HepG2 (cell line): Measurements from ENCODE around the gene DNAJB11. TPM values are rescaled to one million over a fixed set of nuclear protein-coding genes. Genes with fewer than 3 reads are reported as not detected.

ENCODE experiments used
- ATAC-seq: fragments of 200-7000 bp; cut with Tn5 transposase; 3 replicates; pipeline ENCODE4 v1.9.1; 2020; ENCODE audit warnings: mild to moderate bottlenecking, moderate library complexity
- BruUV-seq: library from RNA; stranded (reverse); fragments of 400-500 nt; replicated peaks from 2 replicates; lab custom pipeline; 2021; lab: Mats Ljungman, UMichigan
- CTCF ChIA-PET: fragments of 300-600 bp; formaldehyde crosslinking; extraction: SDS; loops from one replicate; lab custom pipeline; 2021; ENCODE audit warnings: low total read pairs, inconsistent platforms, low intra/inter-chr PET ratio; lab: Yijun Ruan, JAX
- POLR2A ChIA-PET: fragments of 350-600 bp; sonication (Branson Sonifier 250); formaldehyde crosslinking; loops from one replicate; lab custom pipeline; 2020; ENCODE audit warnings: antibody characterized with exemption, inconsistent platforms; lab: Yijun Ruan, JAX
- DNase-seq: peaks from one replicate; pipeline ENCODE4 v3.0.0-alpha.2; 2015; ENCODE audit warnings: low spot score
- FAIRE-seq: peaks from 3 replicates; lab custom pipeline; 2011; peaks lifted over from hg19 to GRCh38; lab: Jason Lieb, UNC
- H2AFZ ChIP-seq: one replicate; pipeline ENCODE4 v1.6.1; 2011; ENCODE audit warnings: low read length, inconsistent platforms
- H3K27ac ChIP-seq: fragments of 300-600 bp; 3 replicates; pipeline ENCODE4 v1.8.0; 2011; ENCODE audit warnings: mixed run types, mild to moderate bottlenecking, mixed read lengths, low read length, inconsistent platforms; ENCODE audit not compliant: insufficient read depth; ENCODE audit errors: extremely low read length
- H3K27me3 ChIP-seq, 2 experiments: fragments of 200-600 bp in 1 of 2; 2 replicates in 1 of 2; 3 replicates in 1 of 2; pipeline versions ENCODE4 v1.6.0 to v1.8.0; 2011; ENCODE audit warnings: low read length in 2 of 2, mild to moderate bottlenecking in 2 of 2, moderate library complexity in 2 of 2, inconsistent platforms in 1 of 2; ENCODE audit not compliant: insufficient read depth in 2 of 2, control insufficient read depth in 1 of 2
- H3K36me3 ChIP-seq, 2 experiments: fragments of 200-600 bp in 1 of 2; replicated peaks in 1 of 2; 2 replicates in 1 of 2; 3 replicates in 1 of 2; pipeline versions ENCODE4 v1.5.1 to v1.8.0; 2011; ENCODE audit warnings: low read length in 2 of 2, inconsistent platforms in 1 of 2; ENCODE audit not compliant: insufficient read depth in 2 of 2, control insufficient read depth in 1 of 2
- H3K4me1 ChIP-seq: 2 replicates; pipeline ENCODE4 v1.5.1; 2012; ENCODE audit warnings: low read length, inconsistent platforms; ENCODE audit not compliant: insufficient read depth
- H3K4me2 ChIP-seq: 2 replicates; pipeline ENCODE4 v1.6.0; 2011; ENCODE audit warnings: low read depth, low read length, inconsistent platforms
- H3K4me3 ChIP-seq, 3 experiments: fragments of 200-600 bp in 1 of 3; sonication (generic), shearing (Covaris generic) in 1 of 3; replicated peaks in 1 of 3; 2 replicates each; pipeline ENCODE4 v1.5.1; 2011 to 2016; ENCODE audit warnings: low read length in 3 of 3, inconsistent platforms in 2 of 3, low read depth in 2 of 3, mild to moderate bottlenecking in 2 of 3, control low read depth in 1 of 3, mixed read lengths in 1 of 3; ENCODE audit not compliant: insufficient read depth in 1 of 3
- H3K79me2 ChIP-seq: one replicate; pipeline ENCODE4 v1.6.1; 2011; ENCODE audit warnings: low read length, inconsistent platforms; ENCODE audit not compliant: insufficient read depth
- H3K9ac ChIP-seq: 2 replicates; pipeline ENCODE4 v1.6.0; 2011; ENCODE audit warnings: mild to moderate bottlenecking, low read depth, low read length, inconsistent platforms; ENCODE audit not compliant: insufficient read depth
- H3K9me3 ChIP-seq: 2 replicates; pipeline ENCODE4 v1.5.1; 2012; ENCODE audit warnings: mild to moderate bottlenecking, low read length
- H4K20me1 ChIP-seq: 2 replicates; pipeline ENCODE4 v1.6.0; 2011; ENCODE audit warnings: inconsistent platforms, mild to moderate bottlenecking, low read length, moderate library complexity; ENCODE audit not compliant: insufficient read depth
- BCL3 ChIP-seq: sonication (generic); formaldehyde crosslinking; IDR thresholded peaks from 2 replicates; pipeline ENCODE4 v1.5.1; 2020; ENCODE audit warnings: mild to moderate bottlenecking, missing genetic modification reagents, moderate library complexity
- GRHL1 ChIP-seq: sonication (generic); formaldehyde crosslinking; conservative IDR thresholded peaks from 2 replicates; pipeline ENCODE4 v1.8.0; 2022; ENCODE audit warnings: missing genetic modification reagents
- HBP1 ChIP-seq: IDR thresholded peaks from 2 replicates; pipeline ENCODE4 v1.6.1; 2016; ENCODE audit warnings: low read depth, control low read depth
- MAFG ChIP-seq: sonication (generic); formaldehyde crosslinking; IDR thresholded peaks from 2 replicates; pipeline ENCODE4 v1.5.1; 2020; ENCODE audit warnings: mild to moderate bottlenecking, missing genetic modification reagents
- MAFK ChIP-seq, 2 experiments: IDR thresholded peaks in 1 of 2; conservative IDR thresholded peaks in 1 of 2; 2 replicates each; pipeline ENCODE4 v1.6.1; 2011; ENCODE audit warnings: improper control_type of control experiment in 2 of 2, low read length in 2 of 2
- RBM22 ChIP-seq: fragments of 200-400 bp; formaldehyde crosslinking; optimal IDR thresholded peaks from 2 replicates; pipeline ENCODE3; 2017; ENCODE audit warnings: mild to moderate bottlenecking, low read length, moderate library complexity
- TIGD3 ChIP-seq: sonication (generic); formaldehyde crosslinking; IDR thresholded peaks from 2 replicates; pipeline ENCODE4 v1.5.1; 2020; ENCODE audit warnings: mild to moderate bottlenecking, missing genetic modification reagents, borderline replicate concordance
- ZC3H4 ChIP-seq: sonication (generic); formaldehyde crosslinking; IDR thresholded peaks from 2 replicates; pipeline ENCODE4 v1.4.0; 2020; ENCODE audit warnings: missing genetic modification reagents, borderline replicate concordance
- ZFAT ChIP-seq: sonication (generic); formaldehyde crosslinking; conservative IDR thresholded peaks from 2 replicates; pipeline ENCODE4 v1.8.1; 2023; ENCODE audit warnings: missing genetic modification reagents, inconsistent platforms
- ZNF138 ChIP-seq: sonication (generic); formaldehyde crosslinking; IDR thresholded peaks from 2 replicates; pipeline ENCODE4 v1.5.0; 2020; ENCODE audit warnings: mild to moderate bottlenecking, low read depth, missing genetic modification reagents
- ZNF276 ChIP-seq: sonication (generic); formaldehyde crosslinking; IDR thresholded peaks from 2 replicates; pipeline ENCODE4 v1.4.0; 2020; ENCODE audit warnings: mild to moderate bottlenecking, low read depth, missing genetic modification reagents
- ZNF639 ChIP-seq: conservative IDR thresholded peaks from 2 replicates; pipeline ENCODE4 v1.6.1; 2018; ENCODE audit warnings: missing genetic modification reagents
- ZNF850 ChIP-seq: sonication (generic); formaldehyde crosslinking; conservative IDR thresholded peaks from 2 replicates; pipeline ENCODE4 v1.9.0; 2021; ENCODE audit warnings: mild to moderate bottlenecking, missing genetic modification reagents
- WGBS: methylation state at CpG from one replicate; pipeline ENCODE4 v1.1.6; 2017; ENCODE audit warnings: low lambda C conversion rate; 5-methylcytosine and 5-hydroxymethylcytosine counted together
- in situ Hi-C: cut with HindIII; loops from 2 replicates; pipeline ENCODE4 v1.10.0; 2017; ENCODE audit warnings: low pct_unique_long_range_greater_than_20kb; ENCODE audit not compliant: extremely low pct_ligation_motif_present
- intact Hi-C: fragments of 100-400 bp; cut with micrococcal nuclease; formaldehyde crosslinking; loops from one replicate; pipeline ENCODE4 v1.10.0; 2022; ENCODE audit not compliant: unreplicated experiment
- polyA plus RNA-seq, 8 experiments: library from polyadenylated mRNA; depleted of rRNA in 3 of 8; stranded (reverse) in 7 of 8; unstranded in 1 of 8; fragments of >200 nt; fragmentation: Illumina TruSeq in 4 of 8; extraction: Trizol in 4 of 8; gene quantifications; 2 replicates each; pipeline versions ENCODE4 v1.2.1 to v1.2.3, GENCODE V29; 2011 to 2016; ENCODE audit warnings: low read depth in 4 of 8, missing spikeins in 1 of 8, mixed read lengths in 1 of 8; ENCODE audit not compliant: insufficient read depth in 1 of 8
- total RNA-seq, 5 experiments: library from RNA; depleted of rRNA; stranded (reverse); fragments of >200 nt; fragmentation: Illumina TruSeq; extraction: Trizol; gene quantifications; 2 replicates each; pipeline ENCODE4 v1.2.3, GENCODE V29; 2016; ENCODE audit warnings: low read depth in 1 of 5

Gene DNAJB11
- total and polyA plus RNA-seq, 2 of the 13 experiments (the other 11 are each of a cell fraction or from before 2014, with no cell fraction given): 41.0 to 132 TPM

GRCh38 chr3:186612065-186612464, 41.5 kb downstream of the DNAJB11 start:
- Histone ChIP-seq H3K9me3 (no peaks in the 10 kb centered on the region), H3K9ac (peak overlapping the region; percentile 86), H3K4me1 (peaks cover 96% of the 10 kb centered on the region), H3K4me3 (peak overlapping the region in 2 of 3 experiments; percentile 26 to 76; a peak in 3 of 6 replicates), H2AFZ (no peak overlapping the region), H3K79me2 (peaks cover 31% of the 10 kb centered on the region), H3K36me3 (peaks cover 8 to 26% of the 10 kb centered on the region in 2 experiments), H3K27me3 (no peaks in the 10 kb centered on the region; a peak in 1 of 5 replicates), H3K4me2 (peak overlapping the region; percentile 92), H4K20me1 (peaks cover 28% of the 10 kb centered on the region), H3K27ac (peak overlapping the region; percentile 93)
- ATAC-seq: peak; percentile 3; the same call in 2 of the 3 replicates
- in situ Hi-C loops: loop anchor here (10.0 kb wide), 1 partner anchor 143 kb away; no protein-coding TSS in a partner anchor
- 48% methylated on average over 4 of the region's 5 CpGs for WGBS
- POLR2A ChIA-PET: interaction anchor here (0.6 to 27.1 kb wide), 8 partner anchors 9 to 209 kb away, joined by 3 to 854 read pairs (median 3); partner anchors contain the start of genes DNAJB11 and TBCCD1
- no peak for FAIRE-seq
- no peak for DNase-seq
- intact Hi-C loops: loop anchor here (2.0 kb wide), 2 partner anchors 13 to 41 kb away; partner anchors contain the start of gene DNAJB11
- BruUV-seq: TSS peak; percentile 99
- CTCF ChIA-PET: interaction anchor here (1.0 kb wide), 1 partner anchor 13 kb away, joined by 3 read pairs; no protein-coding TSS in a partner anchor
- 0 out of 2 replicates have a peak, but pooled peaks have one; percentile 26 for TF ChIP-seq MAFG
- no peak for TF ChIP-seq ZFAT (CRISPR knock-in tag)
- peak; percentile 24 for TF ChIP-seq RBM22
- TF ChIP-seq ZNF276 (CRISPR knock-in tag): no peak
- no peak for TF ChIP-seq ZNF138 (CRISPR knock-in tag)
- no peak for TF ChIP-seq TIGD3
- TF ChIP-seq GRHL1 (CRISPR knock-in tag): no peak
- 0 out of 2 replicates have a peak, but pooled peaks have one; percentile 5 for TF ChIP-seq HBP1 (CRISPR knock-in tag)
- TF ChIP-seq ZNF639: no peak
- TF ChIP-seq ZNF850: 0 out of 2 replicates have a peak, but pooled peaks have one; percentile 11
- peak; percentile 98 for TF ChIP-seq MAFK (conservative IDR thresholded peaks at IDR 0.05 in 1 of 2, IDR thresholded peaks at IDR 0.05 in 1 of 2; ENCODE audit: low read length in 2 of 2)
- 0 out of 2 replicates have a peak, but pooled peaks have one; percentile 35 for TF ChIP-seq ZC3H4
- no peak for TF ChIP-seq BCL3
